WI38 (cell line): ENCODE measurements around the gene GPX4.

Experiments
- H3K4me3 ChIP-seq: 2 replicates; pipeline ENCODE4 v1.5.1; 2011; ENCODE audit warnings: low read depth, mild to moderate bottlenecking, control low read depth, low read length
- CTCF ChIP-seq: IDR thresholded peaks from 2 replicates; pipeline ENCODE4 v1.5.1; 2012; ENCODE audit warnings: low read depth, mild to moderate bottlenecking, control low read depth, low read length

Gene GPX4, protein sequence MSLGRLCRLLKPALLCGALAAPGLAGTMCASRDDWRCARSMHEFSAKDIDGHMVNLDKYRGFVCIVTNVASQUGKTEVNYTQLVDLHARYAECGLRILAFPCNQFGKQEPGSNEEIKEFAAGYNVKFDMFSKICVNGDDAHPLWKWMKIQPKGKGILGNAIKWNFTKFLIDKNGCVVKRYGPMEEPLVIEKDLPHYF

GRCh38 chr19:1103708-1104310 lies at the start of gene GPX4:
Gene GPX4, plus strand, starts transcription at chr19:1103994. Its CDS starts 50 bp downstream, at chr19:1104044.
- H3K4me3 ChIP-seq = peak within 1 kb of the TSS; percentile 72
- TF ChIP-seq CTCF = no peak

- no peak for TF ChIP-seq CTCF
- H3K4me3 ChIP-seq = no peak overlapping the region
These were observed 49.4 kb upstream of the GPX4 start for GRCh38 chr19:1054102-1055027.

DNA sequence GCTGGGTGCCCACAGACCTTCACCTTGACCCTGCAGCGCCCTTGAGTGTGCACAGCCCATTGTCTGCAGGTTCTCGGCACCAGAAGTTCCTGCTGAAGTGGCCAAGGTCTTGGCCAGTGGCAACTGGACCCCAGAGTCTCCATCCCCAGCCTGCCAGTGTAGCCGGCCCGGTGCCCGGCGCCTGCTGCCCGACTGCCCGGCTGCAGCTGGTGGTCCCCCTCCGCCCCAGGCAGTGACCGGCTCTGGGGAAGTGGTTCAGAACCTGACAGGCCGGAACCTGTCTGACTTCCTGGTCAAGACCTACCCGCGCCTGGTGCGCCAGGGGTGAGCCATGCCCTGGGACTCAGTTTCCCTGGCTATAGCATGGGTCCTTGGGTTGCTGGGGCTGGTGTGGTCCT lies 48.8 kb upstream of the GPX4 start:
- H3K4me3 ChIP-seq = no peak overlapping the region
- no peak for TF ChIP-seq CTCF

DNA sequence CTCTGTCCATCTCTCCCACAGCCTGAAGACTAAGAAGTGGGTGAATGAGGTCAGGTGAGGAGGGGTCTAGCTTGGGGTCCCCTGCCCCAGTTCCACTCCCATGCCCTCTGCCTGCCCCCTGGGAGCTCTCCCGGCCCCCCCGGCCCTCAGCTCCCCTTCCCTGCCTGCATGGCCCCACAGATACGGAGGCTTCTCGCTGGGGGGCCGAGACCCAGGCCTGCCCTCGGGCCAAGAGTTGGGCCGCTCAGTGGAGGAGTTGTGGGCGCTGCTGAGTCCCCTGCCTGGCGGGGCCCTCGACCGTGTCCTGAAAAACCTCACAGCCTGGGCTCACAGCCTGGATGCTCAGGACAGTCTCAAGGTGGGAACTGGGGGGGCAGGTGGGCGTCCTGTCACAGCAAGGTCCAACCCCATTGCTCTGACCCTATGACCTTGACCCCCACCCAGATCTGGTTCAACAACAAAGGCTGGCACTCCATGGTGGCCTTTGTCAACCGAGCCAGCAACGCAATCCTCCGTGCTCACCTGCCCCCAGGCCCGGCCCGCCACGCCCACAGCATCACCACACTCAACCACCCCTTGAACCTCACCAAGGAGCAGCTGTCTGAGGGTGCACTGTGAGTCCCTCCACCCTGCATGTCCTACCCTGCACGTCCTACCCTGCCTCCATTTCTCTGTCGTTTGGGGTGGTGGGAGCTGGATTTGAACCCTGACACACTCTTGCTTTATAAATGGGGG lies 47.7 kb upstream of the GPX4 start:
- no peak overlapping the region for H3K4me3 ChIP-seq

GRCh38 chr19:1057176-1057855 lies 46.5 kb upstream of the GPX4 start:
- TF ChIP-seq CTCF = no peak
- H3K4me3 ChIP-seq = no peak overlapping the region

More for the DNA sequence above, 47.7 kb upstream of the GPX4 start:
- no peak for TF ChIP-seq CTCF

GRCh38 chr19:1058112-1058511 lies 45.7 kb upstream of the GPX4 start:
- no peak overlapping the region for H3K4me3 ChIP-seq
- no peak for TF ChIP-seq CTCF
